NB4 (cell line): ENCODE data around the gene EMP3.

Source experiments
- MYC ChIP-seq: IDR thresholded peaks from 2 replicates; pipeline ENCODE4 v1.6.1; 2011; ENCODE audit warnings: low read depth, low read length
- TF ChIP-seq, protein P1 (sequence below): IDR thresholded peaks from one replicate; pipeline ENCODE4 v1.5.1; 2012; ENCODE audit warnings: low read depth, low read length

DNA sequence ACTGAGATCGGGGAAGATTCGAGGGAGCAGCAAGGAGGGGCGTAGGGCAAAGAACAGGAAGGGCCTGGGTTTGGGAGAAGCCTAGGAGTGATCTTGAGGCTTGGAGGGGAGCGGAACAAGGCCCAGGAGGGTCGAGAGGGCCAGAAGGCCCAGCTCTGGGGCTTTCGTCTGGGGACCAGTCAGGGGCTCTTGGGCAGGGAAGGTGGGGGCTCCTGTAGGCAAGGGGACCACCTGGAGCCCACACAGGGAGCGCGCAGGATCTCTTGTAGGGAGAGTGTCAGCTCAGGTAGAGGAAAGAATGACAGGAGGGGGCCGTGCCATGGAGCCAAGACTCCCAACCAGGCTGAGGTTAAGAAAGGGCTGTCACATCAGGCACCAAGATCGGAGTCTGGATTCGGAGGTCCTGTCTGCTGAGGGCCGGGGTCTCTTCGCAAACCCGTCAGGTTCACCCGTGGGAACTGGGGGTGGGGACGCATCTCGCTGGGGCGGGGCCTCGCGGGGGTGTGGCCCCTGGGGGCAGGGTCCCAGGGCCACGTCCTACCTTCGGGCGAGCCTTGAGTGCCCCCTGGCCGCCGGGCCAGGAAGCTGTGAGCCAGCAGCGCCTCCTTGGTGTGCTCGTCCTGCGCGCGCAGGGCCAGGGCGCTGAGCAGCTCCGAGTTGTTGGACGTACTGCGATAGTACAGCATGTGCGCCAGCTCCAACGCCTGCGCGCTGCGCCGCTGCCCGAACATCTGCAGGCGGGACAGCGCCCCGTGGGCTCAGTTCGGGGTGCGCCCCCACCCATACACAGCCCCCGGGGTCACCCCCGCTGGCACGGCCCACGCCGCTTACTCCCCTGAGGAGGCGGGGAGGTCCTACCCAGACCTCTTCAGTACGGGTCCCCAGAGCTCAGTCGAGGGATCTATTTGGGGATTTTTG is 8.4 kb downstream of the EMP3 start:
- TF ChIP-seq, protein P1, sequence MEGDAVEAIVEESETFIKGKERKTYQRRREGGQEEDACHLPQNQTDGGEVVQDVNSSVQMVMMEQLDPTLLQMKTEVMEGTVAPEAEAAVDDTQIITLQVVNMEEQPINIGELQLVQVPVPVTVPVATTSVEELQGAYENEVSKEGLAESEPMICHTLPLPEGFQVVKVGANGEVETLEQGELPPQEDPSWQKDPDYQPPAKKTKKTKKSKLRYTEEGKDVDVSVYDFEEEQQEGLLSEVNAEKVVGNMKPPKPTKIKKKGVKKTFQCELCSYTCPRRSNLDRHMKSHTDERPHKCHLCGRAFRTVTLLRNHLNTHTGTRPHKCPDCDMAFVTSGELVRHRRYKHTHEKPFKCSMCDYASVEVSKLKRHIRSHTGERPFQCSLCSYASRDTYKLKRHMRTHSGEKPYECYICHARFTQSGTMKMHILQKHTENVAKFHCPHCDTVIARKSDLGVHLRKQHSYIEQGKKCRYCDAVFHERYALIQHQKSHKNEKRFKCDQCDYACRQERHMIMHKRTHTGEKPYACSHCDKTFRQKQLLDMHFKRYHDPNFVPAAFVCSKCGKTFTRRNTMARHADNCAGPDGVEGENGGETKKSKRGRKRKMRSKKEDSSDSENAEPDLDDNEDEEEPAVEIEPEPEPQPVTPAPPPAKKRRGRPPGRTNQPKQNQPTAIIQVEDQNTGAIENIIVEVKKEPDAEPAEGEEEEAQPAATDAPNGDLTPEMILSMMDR, result peak; percentile 99
- TF ChIP-seq MYC, result peak; percentile 99
